Nephron progenitor cell (in vitro differentiated cells): Measurements from ENCODE around the gene MFRP.

Experiments
- DNase-seq: peaks from one replicate; pipeline ENCODE4 v3.0.0; 2021
- H3K27ac Mint-ChIP-seq: 2 replicates; pipeline ENCODE4 v1.8.0; 2021; ENCODE audit warnings: mild to moderate bottlenecking, moderate library complexity, mixed read lengths
- H3K27me3 Mint-ChIP-seq: 2 replicates; pipeline ENCODE4 v1.8.0; 2021; ENCODE audit warnings: mild to moderate bottlenecking, low read depth, mixed read lengths; ENCODE audit not compliant: poor library complexity
- H3K36me3 Mint-ChIP-seq: 2 replicates; pipeline ENCODE4 v1.8.0; 2021; ENCODE audit warnings: low read depth, mixed read lengths
- H3K4me1 Mint-ChIP-seq: 2 replicates; pipeline ENCODE4 v1.8.0; 2021; ENCODE audit warnings: mixed read lengths
- H3K4me3 Mint-ChIP-seq: 2 replicates; pipeline ENCODE4 v1.8.0; 2021; ENCODE audit warnings: mild to moderate bottlenecking, moderate library complexity, mixed read lengths
- H3K9me3 Mint-ChIP-seq: 2 replicates; pipeline ENCODE4 v1.8.0; 2021; ENCODE audit warnings: mild to moderate bottlenecking, moderate library complexity, mixed read lengths
- CTCF ChIP-seq: fragments of 200-600 bp; sonication (generic); IDR thresholded peaks from 2 replicates; pipeline ENCODE4 v1.5.0; 2021; ENCODE audit warnings: antibody characterized with exemption

Gene MFRP

GRCh38 chr11:119332111-119332765 is 14.3 kb downstream of the MFRP start:
- no peak for DNase-seq
- no peak for TF ChIP-seq CTCF

GRCh38 chr11:119330237-119330636 is 16.3 kb downstream of the MFRP start:
- H3K4me1 Mint-ChIP-seq: peaks cover 22% of the 10 kb centered on the region
- no peaks in the 10 kb centered on the region for H3K9me3 Mint-ChIP-seq

More at GRCh38 chr11:119332111-119332765, 14.3 kb downstream of the MFRP start:
- Mint-ChIP-seq H3K27me3 (peaks cover 25% of the 10 kb centered on the region), H3K4me3 (no peak overlapping the region), H3K27ac (no peak overlapping the region), H3K36me3 (peaks cover 12% of the 10 kb centered on the region), H3K9me3 (no peaks in the 10 kb centered on the region), H3K4me1 (peaks cover 42% of the 10 kb centered on the region)

GRCh38 chr11:119329320-119329719 is 17.2 kb downstream of the MFRP start:
- Mint-ChIP-seq H3K36me3 (no peaks in the 10 kb centered on the region), H3K4me1 (peaks cover 20% of the 10 kb centered on the region), H3K9me3 (no peaks in the 10 kb centered on the region), H3K27ac (no peak overlapping the region), H3K4me3 (no peak overlapping the region), H3K27me3 (peaks cover 25% of the 10 kb centered on the region)
- TF ChIP-seq CTCF: no peak
- no peak for DNase-seq

More at GRCh38 chr11:119330237-119330636, 16.3 kb downstream of the MFRP start:
- H3K4me3 Mint-ChIP-seq: no peak overlapping the region
- DNase-seq: no peak
- TF ChIP-seq CTCF: no peak
- no peaks in the 10 kb centered on the region for H3K36me3 Mint-ChIP-seq
- no peak overlapping the region for H3K27ac Mint-ChIP-seq
- peaks cover 25% of the 10 kb centered on the region for H3K27me3 Mint-ChIP-seq

GRCh38 chr11:119324189-119324588 is 22.3 kb downstream of the MFRP start:
- DNase-seq: no peak
- Mint-ChIP-seq H3K9me3 (no peaks in the 10 kb centered on the region), H3K27me3 (peaks cover 16% of the 10 kb centered on the region), H3K4me3 (no peak overlapping the region), H3K27ac (peak overlapping the region; percentile 62), H3K36me3 (no peaks in the 10 kb centered on the region), H3K4me1 (peaks cover 43% of the 10 kb centered on the region)
- no peak for TF ChIP-seq CTCF

- DNase-seq: peak; percentile 90
- Mint-ChIP-seq H3K9me3 (no peaks in the 10 kb centered on the region), H3K27me3 (peaks cover 11% of the 10 kb centered on the region), H3K4me1 (peaks cover 49% of the 10 kb centered on the region), H3K4me3 (no peak overlapping the region), H3K27ac (peak overlapping the region; percentile 62), H3K36me3 (no peaks in the 10 kb centered on the region)
- TF ChIP-seq CTCF: peak; percentile 81
Measured at GRCh38 chr11:119323532-119324033, 22.9 kb downstream of the MFRP start.
